OCI-LY7 (cell line): Measurements from ENCODE around the gene MYOCD. TPM values are rescaled to one million over a fixed set of nuclear protein-coding genes. Genes with fewer than 3 reads are reported as not detected.

Experiments used
- BruUV-seq: library from RNA; stranded (reverse); fragments of 400-500 nt; replicated peaks from 2 replicates; lab custom pipeline; 2021; lab: Mats Ljungman, UMichigan
- CTCF ChIA-PET: fragments of 300-600 bp; sonication (Branson Sonifier 250); formaldehyde crosslinking; loops from one replicate; lab custom pipeline; 2022; ENCODE audit warnings: antibody characterized with exemption; ENCODE audit not compliant: unreplicated experiment; lab: Charles Lee
- POLR2A ChIA-PET: fragments of 300-600 bp; sonication (Branson Sonifier 250); formaldehyde crosslinking; loops from one replicate; lab custom pipeline; 2022; ENCODE audit warnings: antibody characterized with exemption; lab: Charles Lee
- DNase-seq: peaks from one replicate; pipeline ENCODE4 v3.0.0-alpha.2; 2015; ENCODE audit warnings: low spot score
- H2AFZ ChIP-seq: fragments of 200-600 bp; sonication (generic), shearing (Covaris generic); 2 replicates; pipeline ENCODE4 v1.6.1; 2014; ENCODE audit warnings: mild to moderate bottlenecking, antibody characterized with exemption, low read length, moderate library complexity
- H3K27ac ChIP-seq: fragments of 200-600 bp; sonication (generic); 2 replicates; pipeline ENCODE4 v1.5.1; 2014; ENCODE audit warnings: mixed run types, low read depth, mild to moderate bottlenecking, moderate library complexity, low read length, inconsistent platforms; ENCODE audit not compliant: poor library complexity, severe bottlenecking
- H3K36me3 ChIP-seq: fragments of 200-600 bp; sonication (generic); 2 replicates; pipeline ENCODE4 v1.6.1; 2014; ENCODE audit warnings: mild to moderate bottlenecking, antibody characterized with exemption, low read length, moderate library complexity, mixed read lengths; ENCODE audit not compliant: insufficient read depth
- H3K4me1 ChIP-seq: fragments of 200-600 bp; sonication (generic); 2 replicates; pipeline ENCODE4 v1.5.1; 2014; ENCODE audit warnings: mild to moderate bottlenecking, low read length; ENCODE audit not compliant: insufficient read depth, poor library complexity, severe bottlenecking
- H3K4me2 ChIP-seq: fragments of 200-600 bp; sonication (generic); 2 replicates; pipeline ENCODE4 v1.6.1; 2014; ENCODE audit warnings: mild to moderate bottlenecking, low read length
- H3K4me3 ChIP-seq: fragments of 200-600 bp; sonication (generic); 2 replicates; pipeline ENCODE4 v1.5.1; 2014; ENCODE audit warnings: mild to moderate bottlenecking, low read depth, low read length; ENCODE audit not compliant: poor library complexity, severe bottlenecking
- H3K79me2 ChIP-seq: fragments of 200-600 bp; sonication (generic); 2 replicates; pipeline ENCODE4 v1.6.1; 2016; ENCODE audit warnings: low read depth, mild to moderate bottlenecking, low read length, moderate library complexity, mixed read lengths; ENCODE audit not compliant: insufficient read depth
- H3K9me2 ChIP-seq: fragments of 200-600 bp; sonication (generic); 2 replicates; pipeline ENCODE4 v1.6.1; 2016; ENCODE audit warnings: mild to moderate bottlenecking, low read length, mixed read lengths; ENCODE audit not compliant: insufficient read depth
- H3K9me3 ChIP-seq: fragments of 200-600 bp; sonication (generic); 2 replicates; pipeline ENCODE4 v1.6.1; 2014; ENCODE audit warnings: mild to moderate bottlenecking, mixed run types, low read length, mixed read lengths
- H4K20me1 ChIP-seq: fragments of 200-600 bp; sonication (generic); 2 replicates; pipeline ENCODE4 v1.6.1; 2014; ENCODE audit warnings: mild to moderate bottlenecking, antibody characterized with exemption, low read length, moderate library complexity, mixed read lengths; ENCODE audit not compliant: insufficient read depth
- CTCF ChIP-seq: fragments of 200-600 bp; sonication (generic); conservative IDR thresholded peaks from 2 replicates; pipeline ENCODE4 v1.5.1; 2014; ENCODE audit warnings: mild to moderate bottlenecking, antibody characterized with exemption, low read length, moderate library complexity, mixed read lengths
- EZH2phosphoT487 ChIP-seq: fragments of 200-600 bp; sonication (generic); IDR thresholded peaks from 2 replicates; pipeline ENCODE4 v1.6.1; 2018; ENCODE audit warnings: low read depth, borderline replicate concordance, mild to moderate bottlenecking, mixed run types, antibody characterized with exemption, low read length, moderate library complexity, mixed read lengths
- intact Hi-C: fragments of 100-400 bp; cut with micrococcal nuclease; formaldehyde crosslinking; loops from one replicate; pipeline ENCODE4 v1.10.0; 2022; ENCODE audit not compliant: unreplicated experiment
- total RNA-seq, 2 experiments: library from RNA; depleted of rRNA in 1 of 2; stranded (reverse); fragments of >200 nt in 1 of 2; shearing (Covaris generic) in 1 of 2; gene quantifications; 2 replicates each; pipeline ENCODE4 v1.2.3, GENCODE V29; 2014 to 2022

Gene MYOCD
- total RNA-seq, 2 experiments from 2014 or later = not detected

DNA sequence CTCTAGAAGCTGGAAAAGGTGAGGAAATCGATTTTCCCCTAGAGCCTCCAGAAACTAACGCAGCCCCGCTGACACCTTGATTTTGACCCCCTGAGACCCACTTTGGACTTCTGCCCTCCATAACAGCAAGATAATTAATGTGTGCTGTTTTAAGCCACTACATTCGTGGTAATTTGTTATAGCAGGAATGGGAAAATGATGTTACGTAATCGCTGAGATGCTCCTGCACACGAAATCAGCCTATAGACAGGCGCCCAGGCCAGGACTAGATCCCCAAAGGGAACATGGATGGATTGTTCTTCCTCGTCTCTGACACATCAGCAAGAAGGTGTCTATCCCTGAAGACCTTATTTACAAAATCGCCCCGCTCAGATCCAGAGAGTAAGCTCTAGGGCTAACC is 1.4 kb upstream of the MYOCD start:
- no peak overlapping the region for H3K4me3 ChIP-seq
- no peak for DNase-seq
- POLR2A ChIA-PET = no interaction called here
- no peaks in the 10 kb centered on the region for H3K9me2 ChIP-seq
- H3K36me3 ChIP-seq = no peaks in the 10 kb centered on the region
- CTCF ChIA-PET = no interaction called here
- H3K4me2 ChIP-seq = no peak overlapping the region
- no TSS peak for BruUV-seq
- intact Hi-C loops = no loop called here
- H3K9me3 ChIP-seq = no peaks in the 10 kb centered on the region
- TF ChIP-seq EZH2phosphoT487 (no peak), CTCF (no peak)
- no peak overlapping the region for H2AFZ ChIP-seq
- H3K79me2 ChIP-seq = no peaks in the 10 kb centered on the region
- no peak overlapping the region for H3K27ac ChIP-seq
- H4K20me1 ChIP-seq = no peaks in the 10 kb centered on the region
- no peaks in the 10 kb centered on the region for H3K4me1 ChIP-seq

- Histone ChIP-seq H2AFZ (no peak overlapping the region), H3K4me1 (no peaks in the 10 kb centered on the region), H3K9me2 (no peaks in the 10 kb centered on the region), H3K27ac (no peak overlapping the region), H3K9me3 (no peaks in the 10 kb centered on the region), H4K20me1 (no peaks in the 10 kb centered on the region), H3K4me2 (no peak overlapping the region), H3K36me3 (no peaks in the 10 kb centered on the region), H3K4me3 (no peak overlapping the region), H3K79me2 (no peaks in the 10 kb centered on the region)
- no TSS peak for BruUV-seq
- CTCF ChIA-PET = no interaction called here
- no peak for TF ChIP-seq EZH2phosphoT487
- no peak for TF ChIP-seq CTCF
- POLR2A ChIA-PET = no interaction called here
- no peak for DNase-seq
- intact Hi-C loops = no loop called here
These were observed 812 bp upstream of the MYOCD start for GRCh38 chr17:12664894-12665262.

- Histone ChIP-seq H3K4me1 (no peaks in the 10 kb centered on the region), H4K20me1 (no peaks in the 10 kb centered on the region), H3K4me3 (no peak overlapping the region), H3K79me2 (no peaks in the 10 kb centered on the region), H3K9me3 (no peaks in the 10 kb centered on the region), H3K36me3 (no peaks in the 10 kb centered on the region), H3K4me2 (no peak overlapping the region), H2AFZ (no peak overlapping the region), H3K9me2 (no peaks in the 10 kb centered on the region), H3K27ac (no peak overlapping the region)
- TF ChIP-seq CTCF (no peak), EZH2phosphoT487 (no peak)
- BruUV-seq = no TSS peak
- ChIA-PET POLR2A (no interaction called here), CTCF (no interaction called here)
- no peak for DNase-seq
- intact Hi-C loops = no loop called here
These were observed 1.0 kb downstream of the MYOCD start for GRCh38 chr17:12666718-12667117.
